Panc1 (cell line): ENCODE results near the gene KCNG1. TPM values are rescaled to one million over a fixed set of nuclear protein-coding genes. Genes with fewer than 3 reads are reported as not detected.
A peak's percentile ranks its signal among the peaks of the same experiment; 100 is the strongest.

Source experiments
- ATAC-seq: fragments of 200-7000 bp; cut with Tn5 transposase; 2 replicates; pipeline ENCODE4 v1.9.1; 2020; ENCODE audit warnings: mild to moderate bottlenecking, moderate library complexity
- BruUV-seq: library from RNA; stranded (reverse); fragments of 400-500 nt; replicated peaks from 2 replicates; lab custom pipeline; 2021; lab: Mats Ljungman, UMichigan
- CTCF ChIA-PET: fragments of 300-600 bp; sonication (Branson Sonifier 250); formaldehyde crosslinking; loops from one replicate; lab custom pipeline; 2022; ENCODE audit warnings: antibody characterized with exemption; lab: Charles Lee
- POLR2A ChIA-PET: fragments of 300-600 bp; sonication (Branson Sonifier 250); formaldehyde crosslinking; loops from one replicate; lab custom pipeline; 2022; ENCODE audit warnings: antibody characterized with exemption; lab: Charles Lee
- DNase-seq: peaks from one replicate; pipeline ENCODE4 v3.0.0-alpha.2; 2010; ENCODE audit warnings: low read depth, low spot score
- H3K27ac ChIP-seq: 2 replicates; pipeline ENCODE4 v1.5.1; 2011; ENCODE audit warnings: mild to moderate bottlenecking, low read length, inconsistent platforms
- H3K27me3 ChIP-seq: fragments of 200-500 bp; sonication (Bioruptor generic); 2 replicates; pipeline ENCODE4 v1.6.0; 2014; ENCODE audit warnings: low read length, inconsistent platforms; ENCODE audit not compliant: control insufficient read depth, insufficient read depth
- H3K36me3 ChIP-seq: fragments of 200-500 bp; sonication (Bioruptor generic); 2 replicates; pipeline ENCODE4 v1.5.1; 2014; ENCODE audit warnings: inconsistent platforms, mild to moderate bottlenecking, low read length, moderate library complexity; ENCODE audit not compliant: control insufficient read depth, insufficient read depth
- H3K4me1 ChIP-seq: 2 replicates; pipeline ENCODE4 v1.5.1; 2011; ENCODE audit warnings: inconsistent platforms, mild to moderate bottlenecking, low read length, moderate library complexity; ENCODE audit not compliant: control insufficient read depth, insufficient read depth
- H3K4me3 ChIP-seq, 2 experiments: 2 replicates each; pipeline ENCODE4 v1.5.1; 2011 to 2012; ENCODE audit warnings: low read depth in 2 of 2, low read length in 2 of 2, mild to moderate bottlenecking in 2 of 2, inconsistent platforms in 1 of 2, moderate library complexity in 1 of 2
- H3K9me3 ChIP-seq: fragments of 200-500 bp; sonication (Bioruptor generic); 2 replicates; pipeline ENCODE4 v1.5.1; 2014; ENCODE audit warnings: low read depth, mild to moderate bottlenecking, inconsistent platforms, low read length, moderate library complexity; ENCODE audit not compliant: control insufficient read depth, insufficient read depth
- CTCF ChIP-seq: fragments of 450-650 bp; IDR thresholded peaks from 2 replicates; pipeline ENCODE4 v1.5.1; 2017; ENCODE audit warnings: mild to moderate bottlenecking
- POLR2AphosphoS5 ChIP-seq: IDR thresholded peaks from 2 replicates; pipeline ENCODE4 v1.6.1; 2012; ENCODE audit warnings: mild to moderate bottlenecking, low read depth, low read length, moderate library complexity
- REST ChIP-seq, 2 experiments: IDR thresholded peaks; 2 replicates each; pipeline ENCODE4 v1.6.1; 2011 to 2012; ENCODE audit warnings: low read depth in 2 of 2, control low read depth in 1 of 2, low read length in 1 of 2, mild to moderate bottlenecking in 1 of 2, moderate library complexity in 1 of 2; ENCODE audit not compliant: insufficient read depth in 1 of 2
- SIN3A ChIP-seq: IDR thresholded peaks from 2 replicates; pipeline ENCODE4 v1.6.1; 2012; ENCODE audit warnings: low read depth, mild to moderate bottlenecking, low read length, moderate library complexity, borderline replicate concordance; ENCODE audit not compliant: insufficient read depth
- TCF7L2 ChIP-seq: IDR thresholded peaks from 2 replicates; pipeline ENCODE4 v1.6.1; 2011; ENCODE audit warnings: mild to moderate bottlenecking, low read depth, low read length, inconsistent platforms
- in situ Hi-C: cut with HindIII; loops from 2 replicates; pipeline ENCODE4 v1.10.0; 2016; ENCODE audit warnings: low sequenced_read_pairs, low pct_unique_long_range_greater_than_20kb
- intact Hi-C: fragments of 100-400 bp; cut with micrococcal nuclease; formaldehyde crosslinking; loops from one replicate; pipeline ENCODE4 v1.10.0; 2022; ENCODE audit not compliant: unreplicated experiment
- total RNA-seq: library from RNA; stranded (reverse); gene quantifications from one replicate; pipeline ENCODE4 v1.2.1, GENCODE V29; 2021; ENCODE audit not compliant: unreplicated experiment

KCNG1 gene
- total RNA-seq, 1 experiment from 2014 or later: 7.4 TPM

- in situ Hi-C loops: no loop called here
- no peak overlapping the region for H3K27ac ChIP-seq
These were observed 29.0 kb downstream of the KCNG1 start for GRCh38 chr20:50993876-50994275.

GRCh38 chr20:50992733-50993457, 30.0 kb downstream of the KCNG1 start:
- in situ Hi-C loops (no loop called here), intact Hi-C loops (no loop called here)
- Histone ChIP-seq H3K9me3 (no peaks in the 10 kb centered on the region), H3K36me3 (no peaks in the 10 kb centered on the region), H3K4me3 (no peak overlapping the region), H3K27ac (no peak overlapping the region), H3K27me3 (peaks cover 6% of the 10 kb centered on the region; the same call in 1 of the 2 replicates), H3K4me1 (no peaks in the 10 kb centered on the region)
- ChIA-PET POLR2A (interaction anchor here (0.6 kb wide), 1 partner anchor 307 kb away, joined by 4 read pairs; no protein-coding TSS in a partner anchor), CTCF (interaction anchor here (0.6 to 1.6 kb wide), 3 partner anchors 12 to 362 kb away, joined by 3 to 5 read pairs (median 5); no protein-coding TSS in a partner anchor)
- ATAC-seq (peak; percentile 85), DNase-seq (no peak)
- BruUV-seq: no TSS peak
- no peak for TF ChIP-seq SIN3A
- TF ChIP-seq CTCF: peak; percentile 89
- TF ChIP-seq TCF7L2: no peak
- TF ChIP-seq POLR2AphosphoS5: no peak
- TF ChIP-seq REST (IDR thresholded peaks at IDR 0.05; ENCODE audit: insufficient read depth in 1 of 2, low read depth in 2 of 2, low read length in 1 of 2): no peak

More at GRCh38 chr20:50993876-50994275, 29.0 kb downstream of the KCNG1 start:
- BruUV-seq: no TSS peak
- Histone ChIP-seq H3K9me3 (no peaks in the 10 kb centered on the region), H3K4me3 (no peak overlapping the region), H3K4me1 (no peaks in the 10 kb centered on the region), H3K36me3 (no peaks in the 10 kb centered on the region), H3K27me3 (peaks cover 6% of the 10 kb centered on the region; the same call in 1 of the 2 replicates)
- no peak for ATAC-seq
- TF ChIP-seq CTCF (no peak), SIN3A (no peak)
- POLR2A ChIA-PET: no interaction called here
- CTCF ChIA-PET: interaction anchor here (1.2 kb wide), 1 partner anchor 13 kb away, joined by 3 read pairs; no protein-coding TSS in a partner anchor
- no peak for DNase-seq
- intact Hi-C loops: no loop called here
